Lower leg skin (tissue), 4 donors: Measurements from ENCODE around the gene FAM227A. TPM values are rescaled to one million over a fixed set of nuclear protein-coding genes. Genes with fewer than 3 reads are reported as not detected.
"Not testable (repeated sequence)": the region's sequence is repeated elsewhere in the genome, so short reads cannot be mapped to it uniquely, and the experiment has no call there.

Source experiments
- DNase-seq, 2 donors: peaks; one replicate each; pipeline ENCODE4 v3.0.0-alpha.2; 2019; ENCODE audit warnings: low spot score in 2 of 2
- H3K4me3 ChIP-seq: fragments of 200-600 bp; sonication (generic); 2 replicates; pipeline ENCODE4 v1.5.1; 2017; ENCODE audit warnings: mild to moderate bottlenecking, low read depth; ENCODE audit not compliant: poor library complexity, severe bottlenecking
- POLR2A ChIP-seq, 2 donors: fragments of 450-650 bp; IDR thresholded peaks; one replicate each; pipeline ENCODE4 v1.6.1; 2016 to 2017; ENCODE audit warnings: antibody characterized with exemption in 2 of 2, mild to moderate bottlenecking in 1 of 2, moderate library complexity in 1 of 2
- WGBS, 2 donors: methylation state at CpG; one replicate each; pipeline ENCODE4 v1.1.5; 2018; 5-methylcytosine and 5-hydroxymethylcytosine counted together
- intact Hi-C: fragments of 100-400 bp; cut with DNase I; formaldehyde crosslinking; loops from one replicate; pipeline ENCODE4 v1.15.0; 2023; ENCODE audit warnings: low total_unique reads
- total RNA-seq, 4 donors: library from RNA; depleted of rRNA; stranded (reverse); fragments of >200 nt; gene quantifications; one replicate each; pipeline ENCODE4 v1.1.0, GENCODE V29; 2016
- TF ChIP-seq, protein P1 (sequence below), 3 donors: fragments of 450-650 bp; IDR thresholded peaks; one replicate each; pipeline ENCODE4 v1.5.1; 2016; ENCODE audit warnings: antibody characterized with exemption in 3 of 3, mild to moderate bottlenecking in 3 of 3, moderate library complexity in 2 of 3

FAM227A gene
- total RNA-seq, 4 donors from 2014 or later = 0.97 to 3.9 (median 2.4) TPM

DNA sequence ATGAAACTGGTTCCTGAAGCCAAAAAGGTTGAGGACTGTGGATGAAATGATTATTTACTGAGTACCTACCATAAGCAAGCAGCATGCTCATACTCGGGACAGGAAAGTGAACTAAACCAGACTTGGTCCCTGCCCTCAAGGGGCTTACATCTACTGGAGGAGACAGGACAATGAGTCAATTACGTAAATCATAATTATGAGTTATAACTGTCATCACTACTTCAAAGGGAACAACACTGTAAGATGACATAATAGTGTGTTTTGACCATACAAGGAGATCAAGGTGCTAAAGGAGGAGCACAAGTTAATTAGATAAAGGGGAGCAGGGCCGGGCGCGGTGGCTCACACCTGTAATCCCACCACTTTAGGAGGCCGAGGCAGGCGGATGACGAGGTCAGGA, 2.5 kb downstream of the FAM227A start:
- no peak for DNase-seq
- no peak overlapping the region for H3K4me3 ChIP-seq
- intact Hi-C loops = no loop called here
- WGBS, 2 donors = 94 to 95% methylated on average over 8 of the region's 8 CpGs
- TF ChIP-seq, protein P1, sequence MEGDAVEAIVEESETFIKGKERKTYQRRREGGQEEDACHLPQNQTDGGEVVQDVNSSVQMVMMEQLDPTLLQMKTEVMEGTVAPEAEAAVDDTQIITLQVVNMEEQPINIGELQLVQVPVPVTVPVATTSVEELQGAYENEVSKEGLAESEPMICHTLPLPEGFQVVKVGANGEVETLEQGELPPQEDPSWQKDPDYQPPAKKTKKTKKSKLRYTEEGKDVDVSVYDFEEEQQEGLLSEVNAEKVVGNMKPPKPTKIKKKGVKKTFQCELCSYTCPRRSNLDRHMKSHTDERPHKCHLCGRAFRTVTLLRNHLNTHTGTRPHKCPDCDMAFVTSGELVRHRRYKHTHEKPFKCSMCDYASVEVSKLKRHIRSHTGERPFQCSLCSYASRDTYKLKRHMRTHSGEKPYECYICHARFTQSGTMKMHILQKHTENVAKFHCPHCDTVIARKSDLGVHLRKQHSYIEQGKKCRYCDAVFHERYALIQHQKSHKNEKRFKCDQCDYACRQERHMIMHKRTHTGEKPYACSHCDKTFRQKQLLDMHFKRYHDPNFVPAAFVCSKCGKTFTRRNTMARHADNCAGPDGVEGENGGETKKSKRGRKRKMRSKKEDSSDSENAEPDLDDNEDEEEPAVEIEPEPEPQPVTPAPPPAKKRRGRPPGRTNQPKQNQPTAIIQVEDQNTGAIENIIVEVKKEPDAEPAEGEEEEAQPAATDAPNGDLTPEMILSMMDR (IDR thresholded peaks at IDR 0.05) = no peak
- TF ChIP-seq POLR2A (IDR thresholded peaks at IDR 0.05) = no peak

DNA sequence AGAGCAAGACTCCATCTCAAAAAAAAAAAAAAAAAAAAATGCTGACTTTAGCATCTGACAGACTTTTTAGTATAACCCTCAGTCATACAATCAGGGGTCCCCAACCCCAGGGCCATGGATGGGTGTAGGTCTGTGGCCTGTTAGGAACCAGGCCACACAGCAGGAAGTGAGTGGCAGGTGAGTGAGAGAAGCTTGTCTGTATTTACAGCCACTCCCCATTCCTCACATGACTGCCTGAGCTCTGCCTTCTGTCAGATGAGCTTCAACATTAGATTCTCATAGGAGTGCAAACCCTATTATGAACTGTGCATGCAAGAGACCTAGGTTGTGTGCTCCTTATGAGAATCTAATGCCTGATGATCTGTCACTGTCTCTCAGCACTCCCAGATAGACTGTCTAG, 3.3 kb downstream of the FAM227A start:
- no peak for DNase-seq
- TF ChIP-seq, protein P1 (IDR thresholded peaks at IDR 0.05) = no peak
- no peak for TF ChIP-seq POLR2A (IDR thresholded peaks at IDR 0.05)
- intact Hi-C loops = no loop called here
- H3K4me3 ChIP-seq = no peak overlapping the region

DNA sequence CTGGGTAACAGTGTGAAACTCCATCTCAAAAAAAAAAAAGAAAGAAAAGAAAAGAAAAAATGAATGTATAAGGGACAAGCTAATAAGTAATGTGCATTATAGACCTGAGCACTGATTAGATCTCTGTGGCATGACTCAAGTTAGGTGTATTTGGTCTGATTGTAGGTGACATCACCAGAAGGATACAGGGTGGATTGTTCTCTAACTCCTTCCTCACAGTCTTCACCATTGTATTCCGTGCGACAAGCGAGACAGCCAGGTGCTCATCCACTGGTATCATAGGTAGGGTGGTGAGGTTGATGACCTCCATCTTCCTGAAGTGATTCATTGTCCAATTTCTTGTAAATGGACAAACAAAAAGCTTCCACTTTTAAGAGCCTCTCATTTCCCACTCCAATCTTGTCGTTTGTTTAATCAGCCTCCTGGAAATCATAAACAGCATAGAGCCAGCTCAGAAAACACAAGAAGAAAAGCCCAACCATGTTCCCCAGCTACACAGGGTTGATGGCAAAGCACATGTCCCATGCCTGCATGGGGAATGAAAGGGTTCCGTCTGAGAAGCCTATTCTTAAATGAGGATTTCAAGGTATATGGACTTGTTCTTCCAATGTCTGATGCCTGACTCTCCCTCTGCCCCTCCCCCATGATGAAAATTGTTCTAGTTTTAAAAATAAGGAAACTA, 6.2 kb downstream of the FAM227A start:
- DNase-seq = no peak
- WGBS, 2 donors = 81 to 82% methylated on average over 5 of the region's 5 CpGs

DNA sequence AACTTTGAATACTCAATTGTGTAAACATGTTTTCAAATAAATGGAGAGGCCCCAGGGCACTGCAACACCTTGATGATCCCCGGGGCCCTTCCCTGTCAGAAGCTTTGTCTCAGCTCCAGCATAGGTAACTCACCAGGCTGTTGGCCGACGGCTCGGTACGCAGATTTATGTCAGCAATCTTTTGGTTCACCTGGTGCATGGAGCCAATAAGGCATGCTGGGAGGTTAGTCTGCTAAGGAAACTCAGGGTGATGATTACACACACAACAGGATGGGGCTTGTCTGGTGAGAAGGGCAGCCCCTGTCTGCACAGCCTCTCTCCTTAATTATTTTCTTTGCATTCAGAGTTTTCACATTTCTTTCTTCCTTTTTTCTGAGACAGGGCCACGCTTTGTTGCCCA, 10.8 kb downstream of the FAM227A start:
- intact Hi-C loops = no loop called here
- TF ChIP-seq, protein P1 (IDR thresholded peaks at IDR 0.05) = no peak
- no peak for TF ChIP-seq POLR2A (IDR thresholded peaks at IDR 0.05)
- 52 to 53% methylated on average over 6 of the region's 6 CpGs for WGBS, 2 donors
- peak in 1 of 2 donors; percentile 32 for DNase-seq
- no peak overlapping the region for H3K4me3 ChIP-seq

More for the DNA sequence above, 6.2 kb downstream of the FAM227A start:
- no peak overlapping the region for H3K4me3 ChIP-seq
- intact Hi-C loops = no loop called here
- no peak for TF ChIP-seq POLR2A (IDR thresholded peaks at IDR 0.05)
- TF ChIP-seq, protein P1 (IDR thresholded peaks at IDR 0.05) = no peak

DNA sequence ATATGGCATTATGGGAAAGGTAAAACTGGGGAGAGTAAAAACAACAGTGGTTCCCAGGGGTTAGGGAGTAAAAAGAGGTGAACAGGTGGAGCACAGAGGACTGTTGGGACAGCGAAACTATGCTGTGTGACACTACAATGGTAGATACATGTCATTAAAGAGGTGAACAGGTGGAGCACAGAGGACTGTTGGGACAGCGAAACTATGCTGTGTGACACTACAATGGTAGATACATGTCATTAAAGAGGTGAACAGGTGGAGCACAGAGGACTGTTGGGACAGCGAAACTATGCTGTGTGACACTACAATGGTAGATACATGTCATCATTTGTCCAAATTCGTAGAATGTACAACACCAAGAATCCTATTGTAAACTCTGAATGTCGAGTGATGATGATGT, 11.9 kb downstream of the FAM227A start:
- H3K4me3 ChIP-seq, intact Hi-C loops, DNase-seq: not testable (repeated sequence)
- 92 to 94% methylated on average over 5 of the region's 5 CpGs for WGBS, 2 donors

DNA sequence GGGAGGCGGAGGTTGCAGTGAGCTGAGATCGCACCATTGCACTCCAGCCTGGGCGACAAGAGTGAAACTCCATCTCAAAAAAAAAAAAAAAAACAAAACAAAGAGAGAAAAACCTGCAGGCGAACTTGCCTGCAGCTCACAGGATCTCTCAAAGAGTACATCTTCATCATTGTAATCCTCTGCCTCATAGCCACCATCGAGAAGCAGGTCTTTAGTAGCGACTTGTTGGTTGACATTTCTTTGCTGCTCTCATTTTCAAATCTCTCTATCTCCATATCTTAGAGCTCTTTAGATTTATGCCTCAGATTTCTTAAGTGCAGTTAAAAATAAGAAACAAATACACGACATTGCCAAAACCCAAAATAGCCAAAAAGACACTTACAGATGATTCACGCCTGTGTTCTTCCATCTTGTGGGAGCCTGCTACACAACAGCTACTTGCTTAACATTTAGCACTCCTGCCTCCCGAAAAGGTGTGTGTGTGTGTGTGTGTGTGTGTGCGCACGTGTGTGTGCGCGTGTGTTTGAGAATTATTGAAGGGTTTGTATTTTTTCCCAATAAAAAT, 14.6 kb downstream of the FAM227A start:
- intact Hi-C loops = no loop called here
- no peak for TF ChIP-seq POLR2A (IDR thresholded peaks at IDR 0.05)
- TF ChIP-seq, protein P1 (IDR thresholded peaks at IDR 0.05) = no peak
- no peak for DNase-seq
- no peak overlapping the region for H3K4me3 ChIP-seq
- 76 to 80% methylated on average over 13 of the region's 13 CpGs for WGBS, 2 donors
